HG02884 (cell line): ENCODE results near the gene MINDY4B.
"Not testable (repeated sequence)": the region's sequence is repeated elsewhere in the genome, so short reads cannot be mapped to it uniquely, and the experiment has no call there.

Source experiments
- ATAC-seq: cut with Tn5 transposase; IDR thresholded peaks from one replicate; pipeline ENCODE4 v1.9.1; 2021; ENCODE audit warnings: mild to moderate bottlenecking, moderate library complexity; ENCODE audit not compliant: unreplicated experiment

Gene MINDY4B

GRCh38 chr3:150899141-150899540 is 6.1 kb downstream of the MINDY4B start:
- no peak for ATAC-seq

- ATAC-seq: no peak
Measured at GRCh38 chr3:150898046-150898754, 7.0 kb downstream of the MINDY4B start.

- ATAC-seq: no peak
Measured at GRCh38 chr3:150897592-150897991, 7.6 kb downstream of the MINDY4B start.

- ATAC-seq: no peak
Measured at GRCh38 chr3:150890831-150891230, 14.4 kb downstream of the MINDY4B start.

- ATAC-seq: no peak
Measured at GRCh38 chr3:150890295-150890694, 14.9 kb downstream of the MINDY4B start.

- ATAC-seq: no peak
Measured at GRCh38 chr3:150889106-150889505, 16.1 kb downstream of the MINDY4B start.

GRCh38 chr3:150887031-150887430 is 18.2 kb downstream of the MINDY4B start:
- no peak for ATAC-seq

- ATAC-seq: no peak
Measured at GRCh38 chr3:150885535-150885934, 19.7 kb downstream of the MINDY4B start.

- no peak for ATAC-seq
Measured at GRCh38 chr3:150878996-150879575, 26.2 kb downstream of the MINDY4B start.

GRCh38 chr3:150878290-150878689 is 26.9 kb downstream of the MINDY4B start:
- ATAC-seq: no peak

GRCh38 chr3:150877303-150877702 is 27.9 kb downstream of the MINDY4B start:
- ATAC-seq: no peak

- ATAC-seq: no peak
Measured at GRCh38 chr3:150876611-150877265, 28.5 kb downstream of the MINDY4B start.

GRCh38 chr3:150875548-150875947 is 29.7 kb downstream of the MINDY4B start:
- ATAC-seq: peak; percentile 96

GRCh38 chr3:150874666-150875219 is 30.5 kb downstream of the MINDY4B start:
- ATAC-seq: no peak

GRCh38 chr3:150871192-150871591 is 34.0 kb downstream of the MINDY4B start:
- no peak for ATAC-seq

- ATAC-seq: no peak
Measured at GRCh38 chr3:150870406-150870805, 34.8 kb downstream of the MINDY4B start.

GRCh38 chr3:150868282-150868681 is 37.0 kb downstream of the MINDY4B start:
- ATAC-seq: no peak

GRCh38 chr3:150867434-150867833 is 37.8 kb downstream of the MINDY4B start:
- ATAC-seq: no peak

GRCh38 chr3:150863921-150864320 is 41.3 kb downstream of the MINDY4B start:
- ATAC-seq: not testable (repeated sequence)

GRCh38 chr3:150861851-150862250 is 43.4 kb downstream of the MINDY4B start:
- ATAC-seq: no peak

GRCh38 chr3:150857936-150858335 is 47.3 kb downstream of the MINDY4B start:
- not testable (repeated sequence) for ATAC-seq

GRCh38 chr3:150850191-150850590 is 55.0 kb downstream of the MINDY4B start:
- no peak for ATAC-seq
